Liver (tissue), 9 donors: Measurements from ENCODE around the gene SPRY2. TPM values are rescaled to one million over a fixed set of nuclear protein-coding genes. Genes with fewer than 3 reads are reported as not detected.

ENCODE experiments used
- DNase-seq: peaks from one replicate; pipeline ENCODE4 v3.0.0-alpha.2; 2017; ENCODE audit warnings: low spot score
- H3K27ac ChIP-seq, 2 donors: one replicate each; pipeline ENCODE4 v1.7.0; 2013; ENCODE audit warnings: inconsistent platforms in 2 of 2, low read length in 2 of 2, control low read depth in 1 of 2, low read depth in 1 of 2, mild to moderate bottlenecking in 1 of 2
- H3K27me3 ChIP-seq, 4 donors: one replicate each; pipeline versions ENCODE4 v1.6.1 to v1.7.0; 2013; ENCODE audit warnings: low read length in 3 of 4, inconsistent platforms in 1 of 4, mild to moderate bottlenecking in 1 of 4, moderate library complexity in 1 of 4; ENCODE audit not compliant: control insufficient read depth in 4 of 4, insufficient read depth in 4 of 4
- H3K36me3 ChIP-seq, 4 donors: one replicate each; pipeline versions ENCODE4 v1.6.1 to v1.7.0; 2013; ENCODE audit warnings: low read length in 3 of 4, mild to moderate bottlenecking in 3 of 4, low read depth in 1 of 4, moderate library complexity in 1 of 4; ENCODE audit not compliant: control insufficient read depth in 4 of 4, insufficient read depth in 3 of 4
- H3K4me1 ChIP-seq, 4 donors: one replicate each; pipeline versions ENCODE4 v1.6.1 to v1.7.0; 2013; ENCODE audit warnings: low read length in 3 of 4, mild to moderate bottlenecking in 3 of 4, moderate library complexity in 1 of 4; ENCODE audit not compliant: control insufficient read depth in 4 of 4, insufficient read depth in 4 of 4
- H3K4me3 ChIP-seq, 3 donors: one replicate each; pipeline versions ENCODE4 v1.6.1 to v1.7.0; 2013; ENCODE audit warnings: low read length in 3 of 3, control low read depth in 1 of 3, low read depth in 1 of 3, mild to moderate bottlenecking in 1 of 3
- H3K9ac ChIP-seq, 2 donors: one replicate each; pipeline ENCODE4 v1.7.0; 2013; ENCODE audit warnings: low read length in 2 of 2, mild to moderate bottlenecking in 2 of 2, moderate library complexity in 2 of 2, control low read depth in 1 of 2, low read depth in 1 of 2
- H3K9me3 ChIP-seq, 4 donors: one replicate each; pipeline versions ENCODE4 v1.6.1 to v1.7.0; 2013; ENCODE audit warnings: low read length in 3 of 4; ENCODE audit not compliant: control insufficient read depth in 4 of 4
- EGR1 ChIP-seq, 2 donors: IDR thresholded peaks; 2 replicates each; pipeline ENCODE4 v1.6.1; 2016 to 2018; ENCODE audit warnings: antibody characterized with exemption in 2 of 2, low read depth in 2 of 2
- FOXA1 ChIP-seq: IDR thresholded peaks from 2 replicates; pipeline ENCODE4 v1.6.1; 2016; ENCODE audit warnings: antibody characterized with exemption
- FOXA2 ChIP-seq: IDR thresholded peaks from 2 replicates; pipeline ENCODE4 v1.6.1; 2016; ENCODE audit warnings: antibody characterized with exemption
- GABPA ChIP-seq, 2 donors: IDR thresholded peaks in 1 of 2; conservative IDR thresholded peaks in 1 of 2; 2 replicates each; pipeline ENCODE4 v1.6.1; 2016; ENCODE audit warnings: antibody characterized with exemption in 2 of 2, mild to moderate bottlenecking in 1 of 2, moderate library complexity in 1 of 2
- HNF4A ChIP-seq, 2 donors: conservative IDR thresholded peaks; 2 replicates each; pipeline ENCODE4 v1.6.1; 2016; ENCODE audit warnings: antibody characterized with exemption in 2 of 2, mild to moderate bottlenecking in 2 of 2
- HNF4G ChIP-seq: IDR thresholded peaks from 2 replicates; pipeline ENCODE4 v1.6.1; 2016; ENCODE audit warnings: antibody characterized with exemption
- JUND ChIP-seq, 2 donors: IDR thresholded peaks; 2 replicates each; pipeline ENCODE4 v1.6.1; 2016; ENCODE audit warnings: antibody characterized with exemption in 2 of 2
- MAX ChIP-seq: IDR thresholded peaks from 2 replicates; pipeline ENCODE4 v1.6.1; 2016; ENCODE audit warnings: antibody characterized with exemption
- NR2F2 ChIP-seq: IDR thresholded peaks from 2 replicates; pipeline ENCODE4 v1.6.1; 2016; ENCODE audit warnings: antibody characterized with exemption
- RAD21 ChIP-seq, 2 donors: IDR thresholded peaks; 2 replicates each; pipeline ENCODE4 v1.6.1; 2016; ENCODE audit warnings: antibody characterized with exemption in 2 of 2, mild to moderate bottlenecking in 2 of 2
- RXRA ChIP-seq, 2 donors: IDR thresholded peaks; 2 replicates each; pipeline ENCODE4 v1.6.1; 2017 to 2018; ENCODE audit warnings: antibody characterized with exemption in 2 of 2, mild to moderate bottlenecking in 1 of 2
- SP1 ChIP-seq: IDR thresholded peaks from 2 replicates; pipeline ENCODE4 v1.6.1; 2018; ENCODE audit warnings: antibody characterized with exemption, mild to moderate bottlenecking
- TAF1 ChIP-seq: conservative IDR thresholded peaks from 2 replicates; pipeline ENCODE4 v1.6.1; 2016; ENCODE audit warnings: antibody characterized with exemption, mild to moderate bottlenecking
- YY1 ChIP-seq: IDR thresholded peaks from 2 replicates; pipeline ENCODE4 v1.6.1; 2016; ENCODE audit warnings: antibody characterized with exemption, mild to moderate bottlenecking
- WGBS: extraction: QIAGEN DNeasy Blood & Tissue Kit; methylation state at CpG from one replicate; pipeline ENCODE4 v1.1.7; 2013; 5-methylcytosine and 5-hydroxymethylcytosine counted together
- polyA plus RNA-seq, 2 donors: library from polyadenylated mRNA; stranded (reverse) in 1 of 2; unstranded in 1 of 2; fragments of 200-250 nt in 1 of 2; fragments of >200 nt in 1 of 2; fragmentation: Nextera tagmentation in 1 of 2; extraction: Ambion mirVana in 1 of 2; gene quantifications; one replicate each; pipeline versions ENCODE4 v1.2.1 to v1.2.3, GENCODE V29; 2013 to 2015
- total RNA-seq, 2 donors: library from RNA; depleted of rRNA; stranded (reverse); fragments of >200 nt; gene quantifications; one replicate each; pipeline ENCODE4 v1.2.3, GENCODE V29; 2014
- TF ChIP-seq, protein P1 (sequence below): IDR thresholded peaks from 2 replicates; pipeline ENCODE4 v1.6.1; 2016; ENCODE audit warnings: antibody characterized with exemption
- TF ChIP-seq, protein P2 (sequence below): IDR thresholded peaks from 2 replicates; pipeline ENCODE4 v1.6.1; 2016; ENCODE audit warnings: antibody characterized with exemption, mild to moderate bottlenecking
- TF ChIP-seq, protein P3 (sequence below): fragments of 150-350 bp; IDR thresholded peaks from 2 replicates; pipeline ENCODE4 v1.5.1; 2017; ENCODE audit warnings: improper control_type of control experiment, low read depth, low read length; ENCODE audit not compliant: missing input control
- donor health status: healthy.
- donor health status: healthy.
- donor health status: healthy.
- donor health status: healthy.
- donor health status: healthy.

The SPRY2 gene
- total and polyA plus RNA-seq, 4 donors, result 4.8 to 20.1 (median 9.1) TPM

GRCh38 chr13:80312967-80313366, 28.0 kb downstream of the SPRY2 start:
- Histone ChIP-seq H3K9ac (no peak overlapping the region), H3K9me3 (no peaks in the 10 kb centered on the region), H3K4me1 (no peaks in the 10 kb centered on the region), H3K27ac (no peak overlapping the region), H3K36me3 (peaks cover 0 to 2% (median 0%) of the 10 kb centered on the region in 4 donors), H3K4me3 (no peak overlapping the region), H3K27me3 (no peaks in the 10 kb centered on the region)
- TF ChIP-seq, protein P1, sequence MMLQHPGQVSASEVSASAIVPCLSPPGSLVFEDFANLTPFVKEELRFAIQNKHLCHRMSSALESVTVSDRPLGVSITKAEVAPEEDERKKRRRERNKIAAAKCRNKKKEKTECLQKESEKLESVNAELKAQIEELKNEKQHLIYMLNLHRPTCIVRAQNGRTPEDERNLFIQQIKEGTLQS, result no peak
- TF ChIP-seq FOXA2, result no peak
- no peak for TF ChIP-seq SP1
- TF ChIP-seq, protein P2, sequence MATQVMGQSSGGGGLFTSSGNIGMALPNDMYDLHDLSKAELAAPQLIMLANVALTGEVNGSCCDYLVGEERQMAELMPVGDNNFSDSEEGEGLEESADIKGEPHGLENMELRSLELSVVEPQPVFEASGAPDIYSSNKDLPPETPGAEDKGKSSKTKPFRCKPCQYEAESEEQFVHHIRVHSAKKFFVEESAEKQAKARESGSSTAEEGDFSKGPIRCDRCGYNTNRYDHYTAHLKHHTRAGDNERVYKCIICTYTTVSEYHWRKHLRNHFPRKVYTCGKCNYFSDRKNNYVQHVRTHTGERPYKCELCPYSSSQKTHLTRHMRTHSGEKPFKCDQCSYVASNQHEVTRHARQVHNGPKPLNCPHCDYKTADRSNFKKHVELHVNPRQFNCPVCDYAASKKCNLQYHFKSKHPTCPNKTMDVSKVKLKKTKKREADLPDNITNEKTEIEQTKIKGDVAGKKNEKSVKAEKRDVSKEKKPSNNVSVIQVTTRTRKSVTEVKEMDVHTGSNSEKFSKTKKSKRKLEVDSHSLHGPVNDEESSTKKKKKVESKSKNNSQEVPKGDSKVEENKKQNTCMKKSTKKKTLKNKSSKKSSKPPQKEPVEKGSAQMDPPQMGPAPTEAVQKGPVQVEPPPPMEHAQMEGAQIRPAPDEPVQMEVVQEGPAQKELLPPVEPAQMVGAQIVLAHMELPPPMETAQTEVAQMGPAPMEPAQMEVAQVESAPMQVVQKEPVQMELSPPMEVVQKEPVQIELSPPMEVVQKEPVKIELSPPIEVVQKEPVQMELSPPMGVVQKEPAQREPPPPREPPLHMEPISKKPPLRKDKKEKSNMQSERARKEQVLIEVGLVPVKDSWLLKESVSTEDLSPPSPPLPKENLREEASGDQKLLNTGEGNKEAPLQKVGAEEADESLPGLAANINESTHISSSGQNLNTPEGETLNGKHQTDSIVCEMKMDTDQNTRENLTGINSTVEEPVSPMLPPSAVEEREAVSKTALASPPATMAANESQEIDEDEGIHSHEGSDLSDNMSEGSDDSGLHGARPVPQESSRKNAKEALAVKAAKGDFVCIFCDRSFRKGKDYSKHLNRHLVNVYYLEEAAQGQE, result no peak
- TF ChIP-seq RXRA (IDR thresholded peaks at IDR 0.05), result no peak
- TF ChIP-seq RAD21 (IDR thresholded peaks at IDR 0.05), result no peak
- no peak for TF ChIP-seq GABPA (IDR thresholded peaks at IDR 0.05 in 1 of 2, conservative IDR thresholded peaks at IDR 0.05 in 1 of 2)
- TF ChIP-seq HNF4G, result no peak
- TF ChIP-seq YY1, result no peak
- TF ChIP-seq HNF4A (conservative IDR thresholded peaks at IDR 0.05), result no peak
- TF ChIP-seq, protein P3, sequence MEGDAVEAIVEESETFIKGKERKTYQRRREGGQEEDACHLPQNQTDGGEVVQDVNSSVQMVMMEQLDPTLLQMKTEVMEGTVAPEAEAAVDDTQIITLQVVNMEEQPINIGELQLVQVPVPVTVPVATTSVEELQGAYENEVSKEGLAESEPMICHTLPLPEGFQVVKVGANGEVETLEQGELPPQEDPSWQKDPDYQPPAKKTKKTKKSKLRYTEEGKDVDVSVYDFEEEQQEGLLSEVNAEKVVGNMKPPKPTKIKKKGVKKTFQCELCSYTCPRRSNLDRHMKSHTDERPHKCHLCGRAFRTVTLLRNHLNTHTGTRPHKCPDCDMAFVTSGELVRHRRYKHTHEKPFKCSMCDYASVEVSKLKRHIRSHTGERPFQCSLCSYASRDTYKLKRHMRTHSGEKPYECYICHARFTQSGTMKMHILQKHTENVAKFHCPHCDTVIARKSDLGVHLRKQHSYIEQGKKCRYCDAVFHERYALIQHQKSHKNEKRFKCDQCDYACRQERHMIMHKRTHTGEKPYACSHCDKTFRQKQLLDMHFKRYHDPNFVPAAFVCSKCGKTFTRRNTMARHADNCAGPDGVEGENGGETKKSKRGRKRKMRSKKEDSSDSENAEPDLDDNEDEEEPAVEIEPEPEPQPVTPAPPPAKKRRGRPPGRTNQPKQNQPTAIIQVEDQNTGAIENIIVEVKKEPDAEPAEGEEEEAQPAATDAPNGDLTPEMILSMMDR, result no peak
- WGBS, result 94% methylated on average over 3 of the region's 3 CpGs
- no peak for DNase-seq

DNA sequence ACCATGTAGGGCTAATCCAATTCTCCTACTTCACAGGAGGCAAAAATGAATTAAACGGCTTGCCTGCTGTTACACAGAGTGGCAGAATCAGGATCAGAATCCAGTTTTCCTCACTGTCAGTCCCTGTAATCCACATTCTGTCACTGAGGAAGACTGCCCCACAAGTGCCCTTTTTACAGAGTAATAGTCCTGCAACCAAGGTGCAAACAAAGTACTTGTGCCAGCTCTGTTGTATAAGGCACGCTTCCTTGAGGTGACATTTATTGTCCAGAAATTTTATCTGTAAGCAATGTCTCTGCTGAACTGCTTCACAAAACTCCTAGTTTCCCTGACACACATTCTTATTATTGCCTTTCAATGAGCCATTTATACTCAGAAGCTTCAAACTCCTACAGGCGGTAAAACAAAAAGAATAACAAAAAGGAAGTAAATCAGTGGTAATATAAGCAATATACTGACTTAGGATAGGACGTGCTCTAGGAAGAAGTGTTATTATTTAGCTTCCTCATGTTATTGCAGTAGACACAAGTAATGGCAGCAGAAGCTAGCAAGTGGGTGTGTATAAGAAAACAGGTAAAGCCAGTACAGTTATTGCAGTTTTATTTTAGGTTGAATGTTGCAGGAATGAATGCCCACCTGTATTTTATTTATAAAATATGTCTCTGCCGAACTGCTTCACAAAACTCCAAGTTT, 28.8 kb downstream of the SPRY2 start:
- 90% methylated on average over 5 of the region's 5 CpGs for WGBS
- Histone ChIP-seq H3K27me3 (no peaks in the 10 kb centered on the region), H3K36me3 (peaks cover 0 to 2% (median 0%) of the 10 kb centered on the region in 4 donors), H3K27ac (no peak overlapping the region), H3K9me3 (no peaks in the 10 kb centered on the region), H3K9ac (no peak overlapping the region), H3K4me3 (no peak overlapping the region), H3K4me1 (no peaks in the 10 kb centered on the region)
- no peak for DNase-seq
- TF ChIP-seq SP1, result no peak
- no peak for TF ChIP-seq HNF4G
- TF ChIP-seq, protein P3, result no peak
- no peak for TF ChIP-seq FOXA2
- TF ChIP-seq, protein P2, result no peak
- TF ChIP-seq NR2F2, result no peak
- TF ChIP-seq, protein P1, result no peak
- TF ChIP-seq JUND (IDR thresholded peaks at IDR 0.05), result no peak
- no peak for TF ChIP-seq EGR1 (IDR thresholded peaks at IDR 0.05; ENCODE audit: low read depth in 2 of 2)
- TF ChIP-seq HNF4A (conservative IDR thresholded peaks at IDR 0.05), result no peak
- TF ChIP-seq RXRA (IDR thresholded peaks at IDR 0.05), result no peak
- no peak for TF ChIP-seq YY1
- TF ChIP-seq RAD21 (IDR thresholded peaks at IDR 0.05), result no peak
- no peak for TF ChIP-seq FOXA1
- no peak for TF ChIP-seq TAF1
- TF ChIP-seq GABPA (IDR thresholded peaks at IDR 0.05 in 1 of 2, conservative IDR thresholded peaks at IDR 0.05 in 1 of 2), result no peak
- TF ChIP-seq MAX, result no peak
